Breast epithelium (tissue), 4 donors: Measurements from ENCODE around the gene HDGFL1. TPM values are rescaled to one million over a fixed set of nuclear protein-coding genes. Genes with fewer than 3 reads are reported as not detected.

ENCODE experiments used
- DNase-seq, 2 donors: peaks; one replicate each; pipeline ENCODE4 v3.0.0-alpha.2; 2019; ENCODE audit warnings: low spot score in 2 of 2
- H3K27ac ChIP-seq, 2 donors: fragments of 200-600 bp; sonication (generic) in 1 of 2; one replicate each; pipeline ENCODE4 v1.5.1; 2016 to 2019; ENCODE audit warnings: mild to moderate bottlenecking in 1 of 2
- H3K27me3 ChIP-seq, 2 donors: fragments of 200-600 bp; sonication (generic) in 1 of 2; one replicate each; pipeline versions ENCODE4 v1.5.1 to v1.6.0; 2017 to 2019; ENCODE audit warnings: control low read depth in 1 of 2, mild to moderate bottlenecking in 1 of 2
- H3K36me3 ChIP-seq: fragments of 200-600 bp; one replicate; pipeline ENCODE4 v1.5.1; 2019
- H3K4me1 ChIP-seq, 2 donors: fragments of 200-600 bp; sonication (generic); one replicate each; pipeline ENCODE4 v1.5.1; 2016 to 2019; ENCODE audit warnings: control low read depth in 1 of 2
- H3K4me3 ChIP-seq, 3 donors: fragments of 200-600 bp; sonication (generic); 1 replicate in 2 of 3; 2 replicates in 1 of 3; pipeline ENCODE4 v1.5.1; 2016 to 2019; ENCODE audit warnings: mild to moderate bottlenecking in 3 of 3, moderate library complexity in 2 of 3
- H3K9me3 ChIP-seq, 2 donors: fragments of 200-600 bp; sonication (generic) in 1 of 2; one replicate each; pipeline ENCODE4 v1.5.1; 2016 to 2019; ENCODE audit warnings: control low read depth in 1 of 2
- CTCF ChIP-seq, 3 donors: fragments of 450-650 bp; IDR thresholded peaks; one replicate each; pipeline ENCODE4 v1.5.1; 2016 to 2017; ENCODE audit warnings: antibody characterized with exemption in 3 of 3, mild to moderate bottlenecking in 3 of 3, moderate library complexity in 3 of 3
- POLR2A ChIP-seq: fragments of 450-650 bp; IDR thresholded peaks from one replicate; pipeline ENCODE4 v1.6.1; 2016; ENCODE audit warnings: antibody characterized with exemption, mild to moderate bottlenecking, moderate library complexity
- POLR2AphosphoS5 ChIP-seq, 3 donors: sonication (generic); formaldehyde crosslinking; IDR thresholded peaks; one replicate each; pipeline ENCODE4 v1.6.1; 2017; ENCODE audit warnings: antibody characterized with exemption in 3 of 3
- intact Hi-C: fragments of 100-400 bp; cut with DNase I; formaldehyde crosslinking; loops from one replicate; pipeline ENCODE4 v1.15.1; 2023; ENCODE audit warnings: low total_unique reads
- total RNA-seq, 3 donors: library from RNA; depleted of rRNA; stranded (reverse); fragments of >200 nt; gene quantifications; one replicate each; pipeline ENCODE4 v1.1.0, GENCODE V29; 2016

The HDGFL1 gene
- total RNA-seq, 3 donors from 2014 or later = not detected

DNA sequence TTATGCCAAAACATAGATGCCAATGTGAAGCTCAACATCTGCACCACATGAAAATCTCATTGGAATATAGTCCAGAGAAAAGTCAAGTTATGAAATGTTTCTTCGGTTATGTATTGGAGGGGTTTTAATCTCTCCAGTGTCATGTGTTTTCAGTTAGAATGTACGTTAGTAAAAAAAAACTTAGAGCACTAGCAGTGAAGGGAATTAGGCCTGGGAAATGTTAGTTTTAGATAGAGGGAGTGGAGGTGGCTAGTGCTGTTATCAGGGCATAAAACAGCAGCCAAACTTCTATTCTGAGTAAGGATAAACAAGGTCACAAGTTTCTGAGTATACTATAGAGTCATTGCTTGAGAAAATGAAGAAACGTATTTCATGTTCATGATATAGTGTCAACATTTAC, 42.9 kb downstream of the HDGFL1 start:
- Histone ChIP-seq H3K27me3 (no peaks in the 10 kb centered on the region), H3K27ac (no peak overlapping the region), H3K36me3 (no peaks in the 10 kb centered on the region), H3K4me1 (no peaks in the 10 kb centered on the region), H3K4me3 (no peak overlapping the region), H3K9me3 (peaks cover 0 to 4% of the 10 kb centered on the region in 2 donors)
- TF ChIP-seq POLR2AphosphoS5 (IDR thresholded peaks at IDR 0.05) = no peak
- no peak for TF ChIP-seq CTCF (IDR thresholded peaks at IDR 0.05)
- no peak for TF ChIP-seq POLR2A
- DNase-seq = no peak
- intact Hi-C loops = no loop called here

GRCh38 chr6:22613051-22613450, 43.7 kb downstream of the HDGFL1 start:
- no peak overlapping the region for H3K4me3 ChIP-seq
- H3K27ac ChIP-seq = no peak overlapping the region

DNA sequence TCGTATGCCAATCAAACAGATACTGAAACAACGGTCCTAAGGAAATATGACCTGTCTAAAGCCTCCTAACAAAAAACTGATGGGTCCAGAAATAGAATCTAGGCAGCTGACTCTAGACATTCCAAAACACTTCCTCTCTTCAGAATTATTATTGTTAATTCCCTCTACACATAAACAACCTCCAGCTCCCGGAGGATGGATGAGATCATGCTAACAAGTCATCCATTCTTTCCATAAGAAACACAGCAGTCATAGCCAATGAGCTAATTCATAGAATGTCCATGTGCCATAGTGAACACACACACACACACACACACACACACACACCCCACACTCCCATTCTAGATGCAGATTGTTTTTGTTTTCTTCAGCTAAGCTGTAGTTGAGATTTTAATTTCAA, 44.3 kb downstream of the HDGFL1 start:
- Histone ChIP-seq H3K9me3 (peaks cover 4 to 13% of the 10 kb centered on the region in 2 donors), H3K4me3 (no peak overlapping the region), H3K27me3 (no peaks in the 10 kb centered on the region), H3K36me3 (no peaks in the 10 kb centered on the region), H3K4me1 (no peaks in the 10 kb centered on the region), H3K27ac (no peak overlapping the region)
- intact Hi-C loops = no loop called here
- DNase-seq = no peak
- no peak for TF ChIP-seq POLR2AphosphoS5 (IDR thresholded peaks at IDR 0.05)
- no peak for TF ChIP-seq POLR2A
- TF ChIP-seq CTCF (IDR thresholded peaks at IDR 0.05) = no peak

More at GRCh38 chr6:22613051-22613450, 43.7 kb downstream of the HDGFL1 start:
- intact Hi-C loops = no loop called here
- no peaks in the 10 kb centered on the region for H3K36me3 ChIP-seq
- no peak for DNase-seq
- peaks cover 4 to 7% of the 10 kb centered on the region in 2 donors for H3K9me3 ChIP-seq
- no peaks in the 10 kb centered on the region for H3K27me3 ChIP-seq
- TF ChIP-seq POLR2A (no peak), POLR2AphosphoS5 (IDR thresholded peaks at IDR 0.05) (no peak), CTCF (IDR thresholded peaks at IDR 0.05) (no peak)
- no peaks in the 10 kb centered on the region for H3K4me1 ChIP-seq

GRCh38 chr6:22614547-22614946, 45.2 kb downstream of the HDGFL1 start:
- peaks cover 4 to 13% of the 10 kb centered on the region in 2 donors for H3K9me3 ChIP-seq
- no peaks in the 10 kb centered on the region for H3K27me3 ChIP-seq
- TF ChIP-seq POLR2AphosphoS5 (IDR thresholded peaks at IDR 0.05) (no peak), POLR2A (no peak), CTCF (IDR thresholded peaks at IDR 0.05) (no peak)
- H3K27ac ChIP-seq = peak overlapping the region in 1 of 2 donors; percentile 40
- no peaks in the 10 kb centered on the region for H3K36me3 ChIP-seq
- no peaks in the 10 kb centered on the region for H3K4me1 ChIP-seq
- H3K4me3 ChIP-seq = no peak overlapping the region
- intact Hi-C loops = no loop called here
- DNase-seq = no peak

GRCh38 chr6:22621028-22621427, 51.7 kb downstream of the HDGFL1 start:
- H3K36me3 ChIP-seq = no peaks in the 10 kb centered on the region
- H3K27me3 ChIP-seq = no peaks in the 10 kb centered on the region
- H3K4me3 ChIP-seq = no peak overlapping the region
- no peaks in the 10 kb centered on the region for H3K4me1 ChIP-seq
- intact Hi-C loops = no loop called here
- H3K27ac ChIP-seq = no peak overlapping the region
- peaks cover 6 to 13% of the 10 kb centered on the region in 2 donors for H3K9me3 ChIP-seq
- no peak for DNase-seq
- TF ChIP-seq POLR2A = no peak
- TF ChIP-seq POLR2AphosphoS5 (IDR thresholded peaks at IDR 0.05) = no peak
- TF ChIP-seq CTCF (IDR thresholded peaks at IDR 0.05) = no peak
